Upper lobe of left lung (tissue), 6 donors: Measurements from ENCODE around the gene KLK1. TPM values are rescaled to one million over a fixed set of nuclear protein-coding genes. Genes with fewer than 3 reads are reported as not detected.

Experiments
- ATAC-seq, 2 donors: fragments of 200-7000 bp; cut with Tn5 transposase; one replicate each; pipeline ENCODE4 v1.9.1; 2022; ENCODE audit warnings: mild to moderate bottlenecking in 2 of 2, moderate library complexity in 2 of 2; ENCODE audit not compliant: low FRiP score in 2 of 2
- DNase-seq, 2 donors: peaks; one replicate each; pipeline ENCODE4 v3.0.0-alpha.2; 2019 to 2020
- H3K27ac ChIP-seq, 4 donors: fragments of 200-600 bp; sonication (generic); one replicate each; pipeline ENCODE4 v1.5.1; 2016 to 2019
- H3K27me3 ChIP-seq, 4 donors: fragments of 200-600 bp; sonication (generic); one replicate each; pipeline ENCODE4 v1.5.1; 2017 to 2019
- H3K36me3 ChIP-seq, 4 donors: fragments of 200-600 bp; sonication (generic); one replicate each; pipeline ENCODE4 v1.5.1; 2016 to 2019
- H3K4me1 ChIP-seq, 4 donors: fragments of 200-600 bp; sonication (generic); one replicate each; pipeline ENCODE4 v1.5.1; 2018 to 2019
- H3K4me3 ChIP-seq, 4 donors: fragments of 200-600 bp; sonication (generic); one replicate each; pipeline ENCODE4 v1.5.1; 2017 to 2019; ENCODE audit warnings: mild to moderate bottlenecking in 2 of 4, moderate library complexity in 1 of 4
- H3K9me3 ChIP-seq, 4 donors: fragments of 200-600 bp; sonication (generic); one replicate each; pipeline ENCODE4 v1.5.1; 2018 to 2019
- EP300 ChIP-seq, 4 donors: sonication (generic); formaldehyde crosslinking; IDR thresholded peaks; one replicate each; pipeline ENCODE4 v1.5.1; 2017; ENCODE audit warnings: antibody characterized with exemption in 4 of 4, control low read depth in 2 of 4
- POLR2A ChIP-seq, 4 donors: fragments of 450-650 bp; IDR thresholded peaks; one replicate each; pipeline ENCODE4 v1.5.1; 2016 to 2017; ENCODE audit warnings: antibody characterized with exemption in 4 of 4, mild to moderate bottlenecking in 2 of 4
- POLR2AphosphoS5 ChIP-seq, 2 donors: sonication (generic); formaldehyde crosslinking; IDR thresholded peaks; one replicate each; pipeline ENCODE4 v1.5.1; 2017; ENCODE audit warnings: antibody characterized with exemption in 2 of 2
- WGBS, 2 donors: methylation state at CpG; one replicate each; pipeline ENCODE4 v1.1.5; 2017 to 2018; 5-methylcytosine and 5-hydroxymethylcytosine counted together
- total RNA-seq, 6 donors: library from RNA; depleted of rRNA in 4 of 6; stranded (reverse); fragments of >200 nt in 4 of 6; gene quantifications; one replicate each; pipeline versions ENCODE4 v1.1.0 to v1.2.1, GENCODE V29; 2016 to 2021
- TF ChIP-seq, protein P1 (sequence below), 6 experiments: fragments of 450-650 bp in 4 of 6; fragments of 200-600 bp in 2 of 6; sonication (generic) in 2 of 6; IDR thresholded peaks; one replicate each; pipeline ENCODE4 v1.5.1; 2016 to 2019; ENCODE audit warnings: antibody characterized with exemption in 6 of 6
- donor health status: DM: no; HTN: no; CAD: no; lungs with moderate emphysema.
- donor health status: DM: no; HTN: yes; CAD: no; lungs with severe emphysema.

Gene KLK1
- total RNA-seq, 6 donors from 2014 or later = 1.3 to 3.3 (median 2.0) TPM; not detected in 3

DNA sequence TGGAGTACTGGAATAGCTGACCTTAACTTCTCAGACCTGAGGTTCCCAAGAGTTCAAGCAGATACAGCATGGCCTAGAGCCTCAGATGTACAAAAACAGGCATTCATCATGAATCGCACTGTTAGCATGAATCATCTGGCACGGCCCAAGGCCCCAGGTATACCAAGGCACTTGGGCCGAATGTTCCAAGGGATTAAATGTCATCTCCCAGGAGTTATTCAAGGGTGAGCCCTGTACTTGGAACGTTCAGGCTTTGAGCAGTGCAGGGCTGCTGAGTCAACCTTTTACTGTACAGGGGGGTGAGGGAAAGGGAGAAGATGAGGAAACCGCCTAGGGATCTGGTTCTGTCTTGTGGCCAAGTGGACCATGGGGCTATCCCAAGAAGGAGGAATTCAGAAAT, 37.4 kb upstream of the KLK1 start:
- DNase-seq = no peak
- Histone ChIP-seq H3K4me1 (no peaks in the 10 kb centered on the region), H3K4me3 (no peak overlapping the region), H3K36me3 (no peaks in the 10 kb centered on the region), H3K9me3 (no peaks in the 10 kb centered on the region), H3K27me3 (no peaks in the 10 kb centered on the region), H3K27ac (no peak overlapping the region)
- 82 to 90% methylated on average over 5 of the region's 5 CpGs for WGBS, 2 donors
- TF ChIP-seq, protein P1, sequence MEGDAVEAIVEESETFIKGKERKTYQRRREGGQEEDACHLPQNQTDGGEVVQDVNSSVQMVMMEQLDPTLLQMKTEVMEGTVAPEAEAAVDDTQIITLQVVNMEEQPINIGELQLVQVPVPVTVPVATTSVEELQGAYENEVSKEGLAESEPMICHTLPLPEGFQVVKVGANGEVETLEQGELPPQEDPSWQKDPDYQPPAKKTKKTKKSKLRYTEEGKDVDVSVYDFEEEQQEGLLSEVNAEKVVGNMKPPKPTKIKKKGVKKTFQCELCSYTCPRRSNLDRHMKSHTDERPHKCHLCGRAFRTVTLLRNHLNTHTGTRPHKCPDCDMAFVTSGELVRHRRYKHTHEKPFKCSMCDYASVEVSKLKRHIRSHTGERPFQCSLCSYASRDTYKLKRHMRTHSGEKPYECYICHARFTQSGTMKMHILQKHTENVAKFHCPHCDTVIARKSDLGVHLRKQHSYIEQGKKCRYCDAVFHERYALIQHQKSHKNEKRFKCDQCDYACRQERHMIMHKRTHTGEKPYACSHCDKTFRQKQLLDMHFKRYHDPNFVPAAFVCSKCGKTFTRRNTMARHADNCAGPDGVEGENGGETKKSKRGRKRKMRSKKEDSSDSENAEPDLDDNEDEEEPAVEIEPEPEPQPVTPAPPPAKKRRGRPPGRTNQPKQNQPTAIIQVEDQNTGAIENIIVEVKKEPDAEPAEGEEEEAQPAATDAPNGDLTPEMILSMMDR (IDR thresholded peaks at IDR 0.05) = no peak
- no peak for ATAC-seq

DNA sequence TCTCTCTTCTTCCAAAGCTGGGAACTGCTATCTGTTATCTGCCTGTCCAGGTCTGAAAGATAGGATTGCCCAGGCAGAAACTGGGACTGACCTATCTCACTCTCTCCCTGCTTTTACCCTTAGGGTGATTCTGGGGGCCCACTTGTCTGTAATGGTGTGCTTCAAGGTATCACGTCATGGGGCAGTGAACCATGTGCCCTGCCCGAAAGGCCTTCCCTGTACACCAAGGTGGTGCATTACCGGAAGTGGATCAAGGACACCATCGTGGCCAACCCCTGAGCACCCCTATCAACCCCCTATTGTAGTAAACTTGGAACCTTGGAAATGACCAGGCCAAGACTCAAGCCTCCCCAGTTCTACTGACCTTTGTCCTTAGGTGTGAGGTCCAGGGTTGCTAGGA, 36.3 kb upstream of the KLK1 start:
- no peaks in the 10 kb centered on the region for H3K36me3 ChIP-seq
- DNase-seq = no peak
- 82 to 84% methylated on average over 4 of the region's 4 CpGs for WGBS, 2 donors
- H3K27ac ChIP-seq = no peak overlapping the region
- no peak overlapping the region for H3K4me3 ChIP-seq
- no peaks in the 10 kb centered on the region for H3K9me3 ChIP-seq
- ATAC-seq = no peak
- TF ChIP-seq, protein P1 (IDR thresholded peaks at IDR 0.05) = no peak
- TF ChIP-seq POLR2A (IDR thresholded peaks at IDR 0.05) = no peak
- no peaks in the 10 kb centered on the region for H3K27me3 ChIP-seq
- no peaks in the 10 kb centered on the region for H3K4me1 ChIP-seq

DNA sequence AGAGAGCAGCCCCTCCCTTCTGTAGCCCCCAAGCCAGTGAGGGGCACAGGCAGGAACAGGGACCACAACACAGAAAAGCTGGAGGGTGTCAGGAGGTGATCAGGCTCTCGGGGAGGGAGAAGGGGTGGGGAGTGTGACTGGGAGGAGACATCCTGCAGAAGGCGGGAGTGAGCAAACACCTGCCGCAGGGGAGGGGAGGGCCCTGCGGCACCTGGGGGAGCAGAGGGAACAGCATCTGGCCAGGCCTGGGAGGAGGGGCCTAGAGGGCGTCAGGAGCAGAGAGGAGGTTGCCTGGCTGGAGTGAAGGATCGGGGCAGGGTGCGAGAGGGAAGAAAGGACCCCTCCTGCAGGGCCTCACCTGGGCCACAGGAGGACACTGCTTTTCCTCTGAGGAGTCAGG, 35.3 kb upstream of the KLK1 start:
- Histone ChIP-seq H3K9me3 (no peaks in the 10 kb centered on the region), H3K4me3 (no peak overlapping the region), H3K36me3 (no peaks in the 10 kb centered on the region), H3K27me3 (no peaks in the 10 kb centered on the region), H3K27ac (no peak overlapping the region), H3K4me1 (no peaks in the 10 kb centered on the region)
- DNase-seq = no peak
- TF ChIP-seq POLR2AphosphoS5 (IDR thresholded peaks at IDR 0.05) (no peak), POLR2A (IDR thresholded peaks at IDR 0.05) (no peak), EP300 (IDR thresholded peaks at IDR 0.05) (no peak)
- TF ChIP-seq, protein P1 (IDR thresholded peaks at IDR 0.05) = no peak
- 12 to 22% methylated on average over 7 of the region's 7 CpGs for WGBS, 2 donors
- ATAC-seq = no peak

DNA sequence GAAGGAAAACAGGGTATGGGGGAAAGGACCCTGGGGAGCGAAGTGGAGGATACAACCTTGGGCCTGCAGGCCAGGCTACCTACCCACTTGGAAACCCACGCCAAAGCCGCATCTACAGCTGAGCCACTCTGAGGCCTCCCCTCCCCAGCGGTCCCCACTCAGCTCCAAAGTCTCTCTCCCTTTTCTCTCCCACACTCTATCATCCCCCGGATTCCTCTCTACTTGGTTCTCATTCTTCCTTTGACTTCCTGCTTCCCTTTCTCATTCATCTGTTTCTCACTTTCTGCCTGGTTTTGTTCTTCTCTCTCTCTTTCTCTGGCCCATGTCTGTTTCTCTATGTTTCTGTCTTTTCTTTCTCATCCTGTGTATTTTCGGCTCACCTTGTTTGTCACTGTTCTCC, 33.8 kb upstream of the KLK1 start:
- 58 to 65% methylated on average over 6 of the region's 6 CpGs for WGBS, 2 donors
- no peaks in the 10 kb centered on the region for H3K9me3 ChIP-seq
- H3K27ac ChIP-seq = no peak overlapping the region
- no peak for ATAC-seq
- H3K4me1 ChIP-seq = no peaks in the 10 kb centered on the region
- no peak for TF ChIP-seq POLR2AphosphoS5 (IDR thresholded peaks at IDR 0.05)
- no peak for TF ChIP-seq EP300 (IDR thresholded peaks at IDR 0.05)
- no peak for TF ChIP-seq POLR2A (IDR thresholded peaks at IDR 0.05)
- TF ChIP-seq, protein P1 (IDR thresholded peaks at IDR 0.05) = no peak
- DNase-seq = no peak
- no peaks in the 10 kb centered on the region for H3K27me3 ChIP-seq
- H3K4me3 ChIP-seq = no peak overlapping the region
- H3K36me3 ChIP-seq = no peaks in the 10 kb centered on the region

DNA sequence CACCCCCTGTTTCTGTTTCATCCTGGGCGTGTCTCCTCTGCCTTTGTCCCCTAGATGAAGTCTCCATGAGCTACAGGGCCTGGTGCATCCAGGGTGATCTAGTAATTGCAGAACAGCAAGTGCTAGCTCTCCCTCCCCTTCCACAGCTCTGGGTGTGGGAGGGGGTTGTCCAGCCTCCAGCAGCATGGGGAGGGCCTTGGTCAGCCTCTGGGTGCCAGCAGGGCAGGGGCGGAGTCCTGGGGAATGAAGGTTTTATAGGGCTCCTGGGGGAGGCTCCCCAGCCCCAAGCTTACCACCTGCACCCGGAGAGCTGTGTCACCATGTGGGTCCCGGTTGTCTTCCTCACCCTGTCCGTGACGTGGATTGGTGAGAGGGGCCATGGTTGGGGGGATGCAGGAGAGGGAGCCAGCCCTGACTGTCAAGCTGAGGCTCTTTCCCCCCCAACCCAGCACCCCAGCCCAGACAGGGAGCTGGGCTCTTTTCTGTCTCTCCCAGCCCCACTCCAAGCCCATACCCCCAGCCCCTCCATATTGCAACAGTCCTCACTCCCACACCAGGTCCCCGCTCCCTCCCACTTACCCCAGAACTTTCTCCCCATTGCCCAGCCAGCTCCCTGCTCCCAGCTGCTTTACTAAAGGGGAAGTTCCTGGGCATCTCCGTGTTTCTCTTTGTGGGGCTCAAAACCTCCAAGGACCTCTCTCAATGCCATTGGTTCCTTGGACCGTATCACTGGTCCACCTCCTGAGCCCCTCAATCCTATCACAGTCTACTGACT, 31.2 kb upstream of the KLK1 start, which contains the start of gene KLK3:
KLK3 (plus strand) TSS at position 280 of the 775 bp plus-strand sequence; CDS start at position 321, 41 bp downstream.
- H3K9me3 ChIP-seq = no peaks in the 10 kb centered on the region
- no peak for ATAC-seq
- H3K27ac ChIP-seq = no peak within 1 kb of the TSS
- no peaks in the 10 kb centered on the region for H3K36me3 ChIP-seq
- no peak for TF ChIP-seq POLR2A (IDR thresholded peaks at IDR 0.05)
- TF ChIP-seq, protein P1 (IDR thresholded peaks at IDR 0.05) = no peak
- H3K4me3 ChIP-seq = no peak within 1 kb of the TSS
- DNase-seq = no peak
- no peaks in the 10 kb centered on the region for H3K4me1 ChIP-seq
- 64% methylated on average over 3 to 9 of the region's 9 CpGs for WGBS, 2 donors
- H3K27me3 ChIP-seq = no peaks in the 10 kb centered on the region
